Fibroblast of villous mesenchyme (primary cell): Measurements from ENCODE around the gene EP400. TPM values are rescaled to one million over a fixed set of nuclear protein-coding genes. Genes with fewer than 3 reads are reported as not detected.

Source experiments
- DNase-seq: peaks from one replicate; pipeline ENCODE4 v3.0.0-alpha.2; 2010; ENCODE audit warnings: low read depth
- H3K4me3 ChIP-seq: 2 replicates; pipeline ENCODE4 v1.5.1; 2011; ENCODE audit warnings: low read depth, mild to moderate bottlenecking, low read length
- total RNA-seq: library from RNA; depleted of rRNA; stranded (reverse); fragments of >200 nt; gene quantifications from 2 replicates; pipeline ENCODE4 v1.2.3, GENCODE V29; 2012
- TF ChIP-seq, protein P1 (sequence below): IDR thresholded peaks from 2 replicates; pipeline ENCODE4 v1.5.1; 2012; ENCODE audit warnings: low read depth, mild to moderate bottlenecking, low read length; ENCODE audit not compliant: insufficient read depth

The EP400 gene
- total RNA-seq, 1 donor: 13.0 TPM

- TF ChIP-seq, protein P1, sequence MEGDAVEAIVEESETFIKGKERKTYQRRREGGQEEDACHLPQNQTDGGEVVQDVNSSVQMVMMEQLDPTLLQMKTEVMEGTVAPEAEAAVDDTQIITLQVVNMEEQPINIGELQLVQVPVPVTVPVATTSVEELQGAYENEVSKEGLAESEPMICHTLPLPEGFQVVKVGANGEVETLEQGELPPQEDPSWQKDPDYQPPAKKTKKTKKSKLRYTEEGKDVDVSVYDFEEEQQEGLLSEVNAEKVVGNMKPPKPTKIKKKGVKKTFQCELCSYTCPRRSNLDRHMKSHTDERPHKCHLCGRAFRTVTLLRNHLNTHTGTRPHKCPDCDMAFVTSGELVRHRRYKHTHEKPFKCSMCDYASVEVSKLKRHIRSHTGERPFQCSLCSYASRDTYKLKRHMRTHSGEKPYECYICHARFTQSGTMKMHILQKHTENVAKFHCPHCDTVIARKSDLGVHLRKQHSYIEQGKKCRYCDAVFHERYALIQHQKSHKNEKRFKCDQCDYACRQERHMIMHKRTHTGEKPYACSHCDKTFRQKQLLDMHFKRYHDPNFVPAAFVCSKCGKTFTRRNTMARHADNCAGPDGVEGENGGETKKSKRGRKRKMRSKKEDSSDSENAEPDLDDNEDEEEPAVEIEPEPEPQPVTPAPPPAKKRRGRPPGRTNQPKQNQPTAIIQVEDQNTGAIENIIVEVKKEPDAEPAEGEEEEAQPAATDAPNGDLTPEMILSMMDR: no peak
- no peak overlapping the region for H3K4me3 ChIP-seq
- DNase-seq: no peak
Observed at GRCh38 chr12:131922772-131923171, 27.0 kb upstream of the EP400 start.

DNA sequence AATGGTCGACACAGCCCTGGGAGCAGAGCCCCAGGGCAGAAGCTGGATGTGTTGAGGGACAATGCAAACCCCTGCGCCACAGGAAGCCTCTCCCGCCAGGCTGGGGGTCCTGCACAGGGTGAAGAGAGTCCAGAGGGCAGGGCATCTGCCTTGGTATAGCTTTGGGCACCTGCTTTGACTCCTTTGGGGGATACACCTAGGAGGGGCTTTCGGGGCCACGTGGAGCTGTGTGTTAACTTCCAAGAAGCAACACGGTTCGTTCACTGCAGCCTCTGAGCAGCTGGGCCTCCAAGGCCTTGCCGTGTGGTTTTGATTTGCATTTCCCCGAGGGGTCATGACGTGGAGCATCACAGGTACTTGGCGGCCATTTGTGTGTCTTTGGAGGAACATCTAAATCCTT lies 26.5 kb upstream of the EP400 start:
- DNase-seq: no peak
- TF ChIP-seq, protein P1: no peak
- no peak overlapping the region for H3K4me3 ChIP-seq

- no peak overlapping the region for H3K4me3 ChIP-seq
- TF ChIP-seq, protein P1: no peak
- no peak for DNase-seq
Observed at GRCh38 chr12:131927110-131928079, 22.3 kb upstream of the EP400 start.

DNA sequence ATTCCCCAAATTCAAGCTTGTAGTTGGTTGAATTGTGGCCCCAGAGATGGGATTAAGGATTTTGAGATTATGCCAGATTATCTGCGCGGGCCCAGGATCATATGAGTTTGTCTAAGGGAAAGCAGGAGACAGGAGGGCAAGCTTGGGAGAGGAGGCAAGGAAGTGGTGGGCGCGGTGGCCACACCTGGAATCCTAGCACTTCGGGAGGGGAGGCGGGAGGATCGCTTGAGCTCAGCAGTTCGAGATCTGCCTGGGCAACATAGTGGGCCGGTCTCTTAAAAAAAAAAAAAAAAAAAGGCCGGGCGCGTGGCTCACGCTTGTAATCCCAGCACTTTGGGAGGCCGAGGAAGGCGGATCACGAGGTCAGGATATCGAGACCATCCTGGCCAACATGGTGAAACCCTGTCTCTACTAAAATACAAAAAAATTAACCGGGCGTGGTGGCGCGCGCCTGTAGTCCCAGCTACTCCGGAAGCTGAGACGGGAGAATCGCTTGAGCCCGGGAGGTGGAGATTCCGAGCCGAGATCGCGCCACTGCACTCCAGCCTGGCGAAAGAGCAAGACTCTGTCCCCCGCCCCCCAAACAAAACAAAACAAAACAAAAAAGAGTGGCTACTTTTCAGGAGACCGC lies 21.5 kb upstream of the EP400 start:
- DNase-seq: peak; percentile 27
- TF ChIP-seq, protein P1: no peak
- H3K4me3 ChIP-seq: peak overlapping the region; percentile 73

DNA sequence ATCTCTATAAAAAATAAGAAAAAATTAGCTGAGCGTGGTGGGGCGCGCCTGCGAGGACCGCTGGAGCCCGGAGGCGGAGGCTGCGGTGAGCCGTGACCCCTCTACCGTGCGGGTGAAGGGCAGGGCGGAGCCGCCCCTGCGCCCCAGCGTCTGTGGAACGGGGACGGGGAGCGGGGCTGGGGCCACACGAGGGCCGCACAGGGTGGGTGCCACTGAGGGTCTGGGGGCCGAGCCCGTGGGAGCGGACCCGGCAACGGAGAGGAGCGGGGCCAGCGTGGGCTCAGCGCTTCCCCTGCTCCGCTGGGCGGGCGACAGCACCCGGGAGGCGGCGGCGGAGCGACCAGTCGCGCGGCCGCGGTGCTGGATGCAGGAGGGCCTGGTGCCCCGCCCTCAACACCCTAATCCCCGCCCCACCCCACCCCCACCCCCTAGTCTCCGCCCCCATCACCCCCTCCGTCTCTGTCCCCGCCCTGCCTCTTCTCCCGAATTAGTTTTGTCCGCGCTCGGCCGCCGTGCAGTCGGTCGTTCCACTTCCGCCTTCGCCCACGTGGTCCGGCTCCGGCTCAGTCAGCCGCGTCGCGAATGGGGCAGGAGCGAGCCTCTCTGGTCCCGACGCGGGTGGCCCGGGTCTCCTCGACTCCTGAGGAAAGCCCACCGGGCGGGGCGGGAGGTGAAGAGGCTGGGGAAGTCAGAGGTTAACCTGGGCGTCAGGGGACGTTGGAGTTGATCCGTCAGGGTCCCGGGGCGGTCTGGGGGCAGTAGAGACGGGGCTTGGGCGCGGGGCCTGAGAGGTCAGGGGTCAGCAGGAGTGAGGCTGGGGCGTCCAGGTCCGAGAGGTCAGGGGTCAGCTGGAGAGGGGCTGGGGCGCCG lies 20.8 kb upstream of the EP400 start, which contains the start of gene PUS1:
Gene PUS1 (plus strand): TSS at position 566 of the 870 bp plus-strand sequence. CDS start 447 bp downstream, outside the sequence.
- H3K4me3 ChIP-seq: peak within 1 kb of the TSS; percentile 93
- DNase-seq: peak; percentile 95
- TF ChIP-seq, protein P1: no peak
